ENCODE results near the gene GPS1.

DNA sequence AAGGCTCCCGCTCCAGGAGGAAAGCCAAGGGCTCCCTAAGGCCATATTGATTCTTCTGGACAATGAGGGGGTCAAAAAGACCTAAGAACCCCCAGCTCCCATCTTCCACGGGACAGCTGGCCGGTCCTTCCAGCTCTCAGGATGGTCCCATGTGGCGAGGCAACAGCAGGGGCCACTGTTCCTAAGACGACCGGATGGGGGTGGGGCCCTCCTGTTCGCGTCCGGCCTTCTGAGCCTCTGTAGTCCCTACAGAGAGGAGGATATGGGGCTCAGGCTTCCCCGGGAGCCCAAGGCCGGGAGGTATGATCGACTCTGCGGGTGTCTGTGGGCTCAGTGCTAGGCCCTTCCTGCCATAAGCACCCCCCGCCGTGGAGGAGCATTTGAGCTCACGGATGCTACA lies 8.2 kb upstream of the GPS1 start:
- TF ChIP-seq, protein P1, sequence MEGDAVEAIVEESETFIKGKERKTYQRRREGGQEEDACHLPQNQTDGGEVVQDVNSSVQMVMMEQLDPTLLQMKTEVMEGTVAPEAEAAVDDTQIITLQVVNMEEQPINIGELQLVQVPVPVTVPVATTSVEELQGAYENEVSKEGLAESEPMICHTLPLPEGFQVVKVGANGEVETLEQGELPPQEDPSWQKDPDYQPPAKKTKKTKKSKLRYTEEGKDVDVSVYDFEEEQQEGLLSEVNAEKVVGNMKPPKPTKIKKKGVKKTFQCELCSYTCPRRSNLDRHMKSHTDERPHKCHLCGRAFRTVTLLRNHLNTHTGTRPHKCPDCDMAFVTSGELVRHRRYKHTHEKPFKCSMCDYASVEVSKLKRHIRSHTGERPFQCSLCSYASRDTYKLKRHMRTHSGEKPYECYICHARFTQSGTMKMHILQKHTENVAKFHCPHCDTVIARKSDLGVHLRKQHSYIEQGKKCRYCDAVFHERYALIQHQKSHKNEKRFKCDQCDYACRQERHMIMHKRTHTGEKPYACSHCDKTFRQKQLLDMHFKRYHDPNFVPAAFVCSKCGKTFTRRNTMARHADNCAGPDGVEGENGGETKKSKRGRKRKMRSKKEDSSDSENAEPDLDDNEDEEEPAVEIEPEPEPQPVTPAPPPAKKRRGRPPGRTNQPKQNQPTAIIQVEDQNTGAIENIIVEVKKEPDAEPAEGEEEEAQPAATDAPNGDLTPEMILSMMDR (IDR thresholded peaks at IDR 0.05; ENCODE audit: low read depth, low read length): no peak
- TF ChIP-seq MYC (IDR thresholded peaks at IDR 0.05; ENCODE audit: low read depth, low read length): no peak
- no peak for TF ChIP-seq POLR2A (IDR thresholded peaks at IDR 0.05; ENCODE audit: extremely low read depth, insufficient read length)
